Progenitor cell of endocrine pancreas (in vitro differentiated cells): ENCODE data around the gene RAB5B. TPM values are rescaled to one million over a fixed set of nuclear protein-coding genes. Genes with fewer than 3 reads are reported as not detected.

Experiments
- DNase-seq: peaks from one replicate; pipeline ENCODE4 v3.0.0; 2021; ENCODE audit warnings: low spot score; ENCODE audit not compliant: unreplicated experiment
- H3K27ac Mint-ChIP-seq: 2 replicates; pipeline ENCODE4 v1.8.0; 2021; ENCODE audit warnings: mild to moderate bottlenecking, moderate library complexity, mixed read lengths
- H3K27me3 Mint-ChIP-seq: 2 replicates; pipeline ENCODE4 v1.8.0; 2021; ENCODE audit warnings: mixed read lengths
- H3K36me3 Mint-ChIP-seq: 2 replicates; pipeline ENCODE4 v1.8.0; 2022; ENCODE audit warnings: mixed read lengths; ENCODE audit not compliant: insufficient read depth
- H3K4me1 Mint-ChIP-seq: 2 replicates; pipeline ENCODE4 v1.8.0; 2021; ENCODE audit warnings: low read depth, mixed read lengths
- H3K4me3 Mint-ChIP-seq: 2 replicates; pipeline ENCODE4 v1.8.0; 2021; ENCODE audit warnings: low read depth, mild to moderate bottlenecking, moderate library complexity, mixed read lengths
- H3K9me3 Mint-ChIP-seq: 2 replicates; pipeline ENCODE4 v1.8.0; 2021; ENCODE audit warnings: low read depth, mixed read lengths
- total RNA-seq: library from RNA; stranded (reverse); gene quantifications from 2 replicates; pipeline ENCODE4 v1.2.1, GENCODE V29; 2021
- TF ChIP-seq, protein P1 (sequence below): fragments of 200-600 bp; sonication (generic); IDR thresholded peaks from one replicate; pipeline ENCODE4 v1.5.0; 2021; ENCODE audit warnings: antibody characterized with exemption, mild to moderate bottlenecking; ENCODE audit not compliant: unreplicated experiment

RAB5B gene
- total RNA-seq, 1 donor from 2014 or later = 116 TPM

DNA sequence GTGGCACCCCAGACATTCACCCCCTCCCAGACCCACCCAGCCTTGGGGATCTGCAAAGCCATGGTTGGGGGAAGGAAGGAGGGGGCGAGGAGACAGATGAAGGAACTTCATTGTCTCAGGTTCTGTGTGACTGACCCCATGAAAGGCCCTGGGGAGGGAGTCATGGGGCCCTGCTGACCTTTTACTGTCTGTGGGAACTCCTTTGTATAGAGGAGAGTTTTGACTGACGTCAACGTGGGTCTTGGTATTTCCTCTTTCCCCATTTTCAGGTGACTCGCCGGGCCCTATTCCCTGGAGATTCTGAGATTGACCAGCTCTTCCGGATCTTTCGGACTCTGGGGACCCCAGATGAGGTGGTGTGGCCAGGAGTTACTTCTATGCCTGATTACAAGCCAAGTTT is 3.1 kb upstream of the RAB5B start:
- Mint-ChIP-seq H3K9me3 (no peaks in the 10 kb centered on the region), H3K4me3 (no peak overlapping the region), H3K4me1 (peaks cover 25% of the 10 kb centered on the region), H3K36me3 (peaks cover 4% of the 10 kb centered on the region), H3K27me3 (no peaks in the 10 kb centered on the region), H3K27ac (no peak overlapping the region)
- no peak for DNase-seq
- TF ChIP-seq, protein P1, sequence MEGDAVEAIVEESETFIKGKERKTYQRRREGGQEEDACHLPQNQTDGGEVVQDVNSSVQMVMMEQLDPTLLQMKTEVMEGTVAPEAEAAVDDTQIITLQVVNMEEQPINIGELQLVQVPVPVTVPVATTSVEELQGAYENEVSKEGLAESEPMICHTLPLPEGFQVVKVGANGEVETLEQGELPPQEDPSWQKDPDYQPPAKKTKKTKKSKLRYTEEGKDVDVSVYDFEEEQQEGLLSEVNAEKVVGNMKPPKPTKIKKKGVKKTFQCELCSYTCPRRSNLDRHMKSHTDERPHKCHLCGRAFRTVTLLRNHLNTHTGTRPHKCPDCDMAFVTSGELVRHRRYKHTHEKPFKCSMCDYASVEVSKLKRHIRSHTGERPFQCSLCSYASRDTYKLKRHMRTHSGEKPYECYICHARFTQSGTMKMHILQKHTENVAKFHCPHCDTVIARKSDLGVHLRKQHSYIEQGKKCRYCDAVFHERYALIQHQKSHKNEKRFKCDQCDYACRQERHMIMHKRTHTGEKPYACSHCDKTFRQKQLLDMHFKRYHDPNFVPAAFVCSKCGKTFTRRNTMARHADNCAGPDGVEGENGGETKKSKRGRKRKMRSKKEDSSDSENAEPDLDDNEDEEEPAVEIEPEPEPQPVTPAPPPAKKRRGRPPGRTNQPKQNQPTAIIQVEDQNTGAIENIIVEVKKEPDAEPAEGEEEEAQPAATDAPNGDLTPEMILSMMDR = no peak

DNA sequence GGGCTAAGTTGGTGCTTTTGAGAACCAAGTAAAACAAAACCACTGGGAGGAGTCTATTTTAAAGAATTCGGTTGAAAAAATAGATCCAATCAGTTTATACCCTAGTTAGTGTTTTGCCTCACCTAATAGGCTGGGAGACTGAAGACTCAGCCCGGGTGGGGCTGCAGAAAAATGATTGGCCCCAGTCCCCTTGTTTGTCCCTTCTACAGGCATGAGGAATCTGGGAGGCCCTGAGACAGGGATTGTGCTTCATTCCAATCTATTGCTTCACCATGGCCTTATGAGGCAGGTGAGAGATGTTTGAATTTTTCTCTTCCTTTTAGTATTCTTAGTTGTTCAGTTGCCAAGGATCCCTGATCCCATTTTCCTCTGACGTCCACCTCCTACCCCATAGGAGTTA is 1.8 kb upstream of the RAB5B start:
- DNase-seq = no peak
- H3K4me3 Mint-ChIP-seq = peak overlapping the region; percentile 16
- H3K4me1 Mint-ChIP-seq = peaks cover 17% of the 10 kb centered on the region
- no peaks in the 10 kb centered on the region for H3K9me3 Mint-ChIP-seq
- H3K36me3 Mint-ChIP-seq = peaks cover 5% of the 10 kb centered on the region
- H3K27me3 Mint-ChIP-seq = no peaks in the 10 kb centered on the region
- TF ChIP-seq, protein P1 = no peak
- H3K27ac Mint-ChIP-seq = no peak overlapping the region

DNA sequence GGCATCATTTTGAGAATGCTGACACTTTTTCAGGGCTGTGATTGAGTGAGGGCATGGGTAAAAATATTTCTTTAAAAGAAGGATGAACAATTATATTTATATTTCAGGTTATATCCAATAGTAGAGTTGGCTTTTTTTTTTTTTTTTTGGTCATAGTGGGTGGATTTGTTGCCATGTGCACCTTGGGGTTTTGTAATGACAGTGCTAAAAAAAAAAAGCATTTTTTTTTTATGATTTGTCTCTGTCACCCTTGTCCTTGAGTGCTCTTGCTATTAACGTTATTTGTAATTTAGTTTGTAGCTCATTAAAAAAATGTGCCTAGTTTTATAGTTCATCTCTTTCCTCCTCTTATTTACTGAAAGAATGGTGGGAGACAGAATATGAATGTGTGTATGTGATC is 1.4 kb upstream of the RAB5B start:
- Mint-ChIP-seq H3K36me3 (peaks cover 5% of the 10 kb centered on the region), H3K27me3 (no peaks in the 10 kb centered on the region), H3K4me1 (peaks cover 15% of the 10 kb centered on the region), H3K27ac (no peak overlapping the region), H3K4me3 (peak overlapping the region; percentile 16), H3K9me3 (no peaks in the 10 kb centered on the region)
- TF ChIP-seq, protein P1 = no peak
- no peak for DNase-seq

DNA sequence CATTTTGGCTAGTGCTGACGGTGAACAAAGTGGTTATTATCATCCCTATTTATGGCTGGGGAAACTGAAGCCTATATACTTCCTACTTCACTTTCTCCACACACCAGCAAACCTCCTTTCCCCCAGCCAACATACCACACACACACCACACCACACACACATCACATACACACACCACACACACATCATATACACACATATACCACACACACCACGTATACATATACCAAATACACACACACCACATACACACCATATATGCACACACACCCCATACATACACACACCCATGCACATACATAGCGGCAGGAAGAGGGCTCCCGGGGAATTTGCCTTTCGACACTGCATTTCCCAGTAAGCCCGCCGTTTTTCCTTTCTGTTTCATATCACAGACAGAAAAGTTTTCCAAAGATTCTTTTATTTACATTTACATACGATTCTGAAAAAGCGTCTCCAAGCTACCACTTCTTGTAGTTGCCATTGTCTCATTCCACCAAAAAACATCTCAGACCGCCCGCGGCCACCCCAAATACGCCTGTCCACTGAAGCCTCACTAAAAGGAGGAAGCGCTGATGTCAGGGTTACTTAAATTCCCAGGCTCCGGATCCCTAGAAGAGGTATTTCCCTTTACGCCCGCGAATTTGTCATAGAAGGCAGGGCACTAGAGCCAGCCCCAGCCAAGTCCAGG is 823 bp upstream of the RAB5B start:
- TF ChIP-seq, protein P1 = no peak
- H3K9me3 Mint-ChIP-seq = no peaks in the 10 kb centered on the region
- DNase-seq = no peak
- H3K27me3 Mint-ChIP-seq = no peaks in the 10 kb centered on the region
- no peak overlapping the region for H3K4me3 Mint-ChIP-seq
- peaks cover 9% of the 10 kb centered on the region for H3K4me1 Mint-ChIP-seq
- peaks cover 8% of the 10 kb centered on the region for H3K36me3 Mint-ChIP-seq
- no peak overlapping the region for H3K27ac Mint-ChIP-seq

DNA sequence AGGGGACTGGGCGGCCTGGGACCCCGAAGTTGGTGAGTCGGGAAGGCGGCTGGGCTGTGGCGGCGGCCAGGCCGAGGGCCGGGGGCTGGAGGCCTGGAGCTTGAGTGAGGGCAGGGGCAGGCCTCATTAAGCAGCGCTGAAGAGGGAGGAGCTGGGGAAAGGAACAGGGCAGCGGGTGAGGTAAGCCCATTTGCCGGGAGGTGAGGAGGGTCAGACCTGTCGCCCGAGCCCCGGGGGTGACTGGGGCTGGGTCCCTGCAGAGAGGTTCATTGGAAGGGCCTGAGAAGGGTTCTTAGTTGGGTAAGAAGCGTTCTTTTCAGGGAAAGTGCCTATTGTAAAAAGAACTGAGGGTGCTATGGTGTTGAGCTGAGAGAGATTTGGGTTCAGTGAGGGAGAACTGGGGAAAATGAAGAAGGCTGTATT is 441 bp downstream of the RAB5B start:
- H3K4me1 Mint-ChIP-seq = peaks cover 3% of the 10 kb centered on the region
- TF ChIP-seq, protein P1 = no peak
- DNase-seq = peak; percentile 55
- H3K9me3 Mint-ChIP-seq = no peaks in the 10 kb centered on the region
- no peak overlapping the region for H3K4me3 Mint-ChIP-seq
- no peaks in the 10 kb centered on the region for H3K27me3 Mint-ChIP-seq
- H3K27ac Mint-ChIP-seq = no peak overlapping the region
- H3K36me3 Mint-ChIP-seq = peaks cover 10% of the 10 kb centered on the region
